ENCODE results near the gene DYRK3.

DYRK3 gene

DNA sequence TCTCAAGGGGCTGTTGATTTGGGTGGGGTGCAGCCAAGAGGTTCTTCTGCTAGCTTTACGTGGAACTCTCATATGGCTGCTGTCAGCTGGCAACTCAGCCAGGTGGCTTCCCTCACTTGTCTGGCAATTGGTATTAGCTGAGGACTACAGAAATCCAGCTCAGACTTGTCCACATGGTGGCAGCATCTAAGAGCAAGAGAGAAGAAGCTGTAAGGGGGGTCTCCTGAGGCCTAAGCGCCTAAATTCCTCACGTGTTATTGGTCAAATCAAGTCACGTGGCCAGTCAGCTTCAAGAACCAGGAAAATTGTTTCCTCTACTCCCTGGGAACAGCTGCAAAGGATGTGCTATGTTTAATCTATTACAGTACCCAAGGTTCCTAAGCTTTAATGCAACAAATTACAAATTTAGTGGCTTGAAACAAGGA lies 4.2 kb upstream of the DYRK3 start:
- Histone ChIP-seq H3K9ac (ENCODE audit: low read depth, low read length) (no peak overlapping the region), H3K27me3 (ENCODE audit: insufficient read depth, low read length, poor library complexity) (no peaks in the 10 kb centered on the region), H3K4me2 (ENCODE audit: insufficient read depth, low read length) (no peak overlapping the region), H2AFZ (ENCODE audit: low read depth, low read length) (no peak overlapping the region), H4K20me1 (ENCODE audit: insufficient read depth, low read length) (no peaks in the 10 kb centered on the region), H3K27ac (ENCODE audit: low read length) (no peak overlapping the region), H3K36me3 (ENCODE audit: insufficient read depth, low read length) (no peaks in the 10 kb centered on the region), H3K4me3 (ENCODE audit: low read depth in 1 of 2, low read length in 2 of 2) (no peak overlapping the region), H3K79me2 (ENCODE audit: insufficient read depth, low read length) (no peaks in the 10 kb centered on the region), H3K4me1 (ENCODE audit: insufficient read depth, low read length) (peaks cover 22% of the 10 kb centered on the region), H3K9me3 (ENCODE audit: insufficient read depth, low read length, severe bottlenecking) (no peaks in the 10 kb centered on the region)
- ATAC-seq (ENCODE audit: insufficient read depth, low read depth) (peak; percentile 27; the same call in 2 of the 3 replicates), DNase-seq (peak; percentile 63)
- TF ChIP-seq, protein P1, sequence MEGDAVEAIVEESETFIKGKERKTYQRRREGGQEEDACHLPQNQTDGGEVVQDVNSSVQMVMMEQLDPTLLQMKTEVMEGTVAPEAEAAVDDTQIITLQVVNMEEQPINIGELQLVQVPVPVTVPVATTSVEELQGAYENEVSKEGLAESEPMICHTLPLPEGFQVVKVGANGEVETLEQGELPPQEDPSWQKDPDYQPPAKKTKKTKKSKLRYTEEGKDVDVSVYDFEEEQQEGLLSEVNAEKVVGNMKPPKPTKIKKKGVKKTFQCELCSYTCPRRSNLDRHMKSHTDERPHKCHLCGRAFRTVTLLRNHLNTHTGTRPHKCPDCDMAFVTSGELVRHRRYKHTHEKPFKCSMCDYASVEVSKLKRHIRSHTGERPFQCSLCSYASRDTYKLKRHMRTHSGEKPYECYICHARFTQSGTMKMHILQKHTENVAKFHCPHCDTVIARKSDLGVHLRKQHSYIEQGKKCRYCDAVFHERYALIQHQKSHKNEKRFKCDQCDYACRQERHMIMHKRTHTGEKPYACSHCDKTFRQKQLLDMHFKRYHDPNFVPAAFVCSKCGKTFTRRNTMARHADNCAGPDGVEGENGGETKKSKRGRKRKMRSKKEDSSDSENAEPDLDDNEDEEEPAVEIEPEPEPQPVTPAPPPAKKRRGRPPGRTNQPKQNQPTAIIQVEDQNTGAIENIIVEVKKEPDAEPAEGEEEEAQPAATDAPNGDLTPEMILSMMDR (IDR thresholded peaks at IDR 0.05; ENCODE audit: borderline replicate concordance, extremely low read depth, low read length, poor library complexity, severe bottlenecking) = peak; percentile 68
- TF ChIP-seq EZH2 (IDR thresholded peaks at IDR 0.05; ENCODE audit: borderline replicate concordance, low read depth, low read length, severe bottlenecking) = no peak

DNA sequence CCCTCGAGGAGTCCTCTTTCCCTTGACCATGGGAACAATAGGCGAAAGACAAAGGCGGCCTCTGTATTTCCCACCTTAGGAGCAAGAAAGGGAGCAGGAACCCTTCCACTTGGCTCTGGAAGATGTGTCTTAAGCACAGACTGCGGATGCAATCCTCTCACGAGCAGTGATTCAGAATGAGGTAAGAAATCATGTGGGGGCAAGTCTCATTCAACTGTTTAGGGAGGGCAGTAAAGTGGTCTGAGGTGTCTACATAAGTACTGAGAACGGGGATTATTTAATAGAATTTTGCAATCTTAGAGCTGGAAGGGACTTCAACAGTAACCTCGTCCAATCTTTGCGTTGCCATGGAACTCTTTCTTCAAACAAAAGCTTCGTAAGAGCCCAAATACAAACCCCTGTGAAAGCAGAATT lies 1.6 kb upstream of the DYRK3 start:
- no peak overlapping the region for H3K27ac ChIP-seq (ENCODE audit: low read length)

DNA sequence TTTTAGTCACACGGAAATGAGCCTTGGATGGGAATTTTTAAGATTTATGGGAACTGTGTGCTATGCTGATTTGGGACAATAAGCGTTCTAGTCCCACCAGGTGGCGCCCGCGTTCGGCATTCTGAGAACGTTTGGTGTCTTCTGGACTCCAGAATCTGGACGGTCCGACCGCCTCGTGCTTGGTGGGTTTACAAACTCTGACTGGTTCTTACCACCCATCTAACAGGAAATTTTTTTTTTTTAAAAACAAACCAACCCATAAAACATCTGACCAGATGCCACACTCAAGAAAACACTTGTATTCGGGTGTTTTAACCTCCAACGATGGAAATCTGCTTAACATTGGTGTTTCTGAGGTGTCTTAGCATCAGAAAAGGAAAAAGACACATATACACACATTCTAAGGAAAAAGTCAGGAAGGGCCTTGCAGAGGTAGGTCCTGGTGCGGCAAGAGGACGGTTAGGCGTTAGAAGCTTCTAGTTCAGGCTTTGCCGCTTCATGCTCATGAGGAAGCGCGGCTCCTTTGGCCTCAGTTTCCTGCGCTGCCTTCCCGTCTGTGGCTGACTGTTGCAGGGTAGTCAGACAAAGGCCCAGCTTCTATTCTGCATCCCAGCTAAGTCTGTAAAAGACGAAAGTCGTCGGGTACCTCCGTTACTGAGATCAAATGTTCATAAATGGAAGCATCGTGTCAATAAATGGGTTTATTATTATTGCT lies 814 bp upstream of the DYRK3 start:
- DNase-seq = peak; percentile 77
- no peaks in the 10 kb centered on the region for H3K27me3 ChIP-seq (ENCODE audit: insufficient read depth, low read length, poor library complexity)

More for the DNA sequence above, 1.6 kb upstream of the DYRK3 start:
- Histone ChIP-seq H3K9me3 (ENCODE audit: insufficient read depth, low read length, severe bottlenecking) (no peaks in the 10 kb centered on the region), H3K27me3 (ENCODE audit: insufficient read depth, low read length, poor library complexity) (no peaks in the 10 kb centered on the region), H3K36me3 (ENCODE audit: insufficient read depth, low read length) (no peaks in the 10 kb centered on the region), H2AFZ (ENCODE audit: low read depth, low read length) (no peak overlapping the region), H4K20me1 (ENCODE audit: insufficient read depth, low read length) (no peaks in the 10 kb centered on the region), H3K4me3 (ENCODE audit: low read depth in 1 of 2, low read length in 2 of 2) (no peak overlapping the region), H3K4me2 (ENCODE audit: insufficient read depth, low read length) (no peak overlapping the region), H3K9ac (ENCODE audit: low read depth, low read length) (no peak overlapping the region), H3K79me2 (ENCODE audit: insufficient read depth, low read length) (no peaks in the 10 kb centered on the region), H3K4me1 (ENCODE audit: insufficient read depth, low read length) (peaks cover 37% of the 10 kb centered on the region)
- ATAC-seq (ENCODE audit: insufficient read depth, low read depth) (no peak), DNase-seq (no peak)
- TF ChIP-seq, protein P1 (IDR thresholded peaks at IDR 0.05; ENCODE audit: borderline replicate concordance, extremely low read depth, low read length, poor library complexity, severe bottlenecking) = no peak

More for the DNA sequence above, 814 bp upstream of the DYRK3 start:
- TF ChIP-seq, protein P1 (IDR thresholded peaks at IDR 0.05; ENCODE audit: borderline replicate concordance, extremely low read depth, low read length, poor library complexity, severe bottlenecking) = peak; percentile 90
- TF ChIP-seq EZH2 (IDR thresholded peaks at IDR 0.05; ENCODE audit: borderline replicate concordance, low read depth, low read length, severe bottlenecking) = no peak
- no peaks in the 10 kb centered on the region for H3K79me2 ChIP-seq (ENCODE audit: insufficient read depth, low read length)
- H3K9ac ChIP-seq (ENCODE audit: low read depth, low read length) = peak overlapping the region; percentile 58
- no peak for ATAC-seq (ENCODE audit: insufficient read depth, low read depth)
- H3K27ac ChIP-seq (ENCODE audit: low read length) = peak overlapping the region; percentile 72
- H2AFZ ChIP-seq (ENCODE audit: low read depth, low read length) = peak overlapping the region; percentile 94
- peak overlapping the region; percentile 91 to 98; a peak in 3 of 4 replicates for H3K4me3 ChIP-seq (ENCODE audit: low read depth in 1 of 2, low read length in 2 of 2)
- H3K4me2 ChIP-seq (ENCODE audit: insufficient read depth, low read length) = peak overlapping the region; percentile 98
- H3K36me3 ChIP-seq (ENCODE audit: insufficient read depth, low read length) = no peaks in the 10 kb centered on the region
- peaks cover 37% of the 10 kb centered on the region for H3K4me1 ChIP-seq (ENCODE audit: insufficient read depth, low read length)
- no peaks in the 10 kb centered on the region for H3K9me3 ChIP-seq (ENCODE audit: insufficient read depth, low read length, severe bottlenecking)
- no peaks in the 10 kb centered on the region for H4K20me1 ChIP-seq (ENCODE audit: insufficient read depth, low read length)

All from DND-41 (cell line).